GM18861 (cell line): Measurements from ENCODE around the gene CUTC.
"Not testable (repeated sequence)": the region's sequence is repeated elsewhere in the genome, so short reads cannot be mapped to it uniquely, and the experiment has no call there.

Source experiments
- ATAC-seq: cut with Tn5 transposase; IDR thresholded peaks from one replicate; pipeline ENCODE4 v1.9.1; 2021; ENCODE audit not compliant: unreplicated experiment

The CUTC gene

DNA sequence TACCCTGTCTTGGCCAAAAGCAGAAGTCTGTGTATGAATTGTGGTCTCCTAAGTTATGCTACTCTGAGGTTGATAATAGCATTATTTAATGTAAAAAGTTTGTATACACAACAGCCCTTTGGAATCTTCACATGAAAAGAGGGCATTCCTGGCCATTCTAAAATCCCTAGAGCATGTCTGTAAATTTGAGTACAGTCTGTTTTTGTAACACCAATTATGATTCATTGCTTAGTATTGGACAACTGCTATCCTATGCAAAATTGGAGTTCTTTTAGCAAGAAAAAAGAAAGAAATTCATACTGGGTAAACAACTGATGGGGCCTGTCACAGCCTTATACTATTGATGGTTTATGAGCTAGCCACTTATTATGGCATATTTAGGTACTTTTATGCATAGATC lies 10.2 kb downstream of the CUTC start:
- no peak for ATAC-seq

DNA sequence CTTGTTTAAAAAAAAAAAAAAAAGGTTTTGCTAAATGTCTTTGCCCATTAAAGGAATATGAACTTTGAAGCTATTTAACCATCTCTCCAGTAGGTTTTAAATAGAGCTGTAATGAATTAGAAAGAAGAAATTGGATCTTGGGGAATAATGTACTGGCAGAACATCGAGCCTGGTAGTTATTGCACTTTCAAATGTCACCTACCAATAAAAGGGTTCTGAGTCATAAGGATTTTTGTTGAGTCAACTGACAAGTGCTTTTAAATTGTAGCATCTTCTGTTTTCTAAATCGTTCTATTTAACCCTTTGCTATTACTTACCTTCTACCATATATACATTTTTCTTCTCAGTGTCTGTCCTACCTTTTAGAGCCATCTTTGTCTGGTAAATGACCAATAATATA lies 10.7 kb downstream of the CUTC start:
- no peak for ATAC-seq

DNA sequence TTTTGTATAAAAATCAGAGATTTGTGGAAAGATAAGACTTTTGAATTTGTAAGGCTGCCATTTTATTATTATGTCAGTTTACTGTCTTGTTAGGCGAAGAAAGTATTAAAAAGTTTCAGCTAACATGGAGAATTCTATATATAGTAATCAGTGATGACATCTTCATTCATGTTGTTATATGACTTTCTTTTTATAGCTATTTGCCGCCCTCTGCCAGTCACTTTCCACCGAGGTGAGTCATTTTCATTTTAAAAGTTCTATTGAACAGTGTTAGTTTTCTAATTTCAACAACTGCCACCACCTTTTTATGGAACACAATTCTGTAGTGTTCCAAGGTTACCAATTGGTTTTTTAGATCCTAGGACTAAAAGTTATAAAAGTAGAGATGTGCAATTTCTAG lies 11.8 kb downstream of the CUTC start:
- ATAC-seq, result no peak

DNA sequence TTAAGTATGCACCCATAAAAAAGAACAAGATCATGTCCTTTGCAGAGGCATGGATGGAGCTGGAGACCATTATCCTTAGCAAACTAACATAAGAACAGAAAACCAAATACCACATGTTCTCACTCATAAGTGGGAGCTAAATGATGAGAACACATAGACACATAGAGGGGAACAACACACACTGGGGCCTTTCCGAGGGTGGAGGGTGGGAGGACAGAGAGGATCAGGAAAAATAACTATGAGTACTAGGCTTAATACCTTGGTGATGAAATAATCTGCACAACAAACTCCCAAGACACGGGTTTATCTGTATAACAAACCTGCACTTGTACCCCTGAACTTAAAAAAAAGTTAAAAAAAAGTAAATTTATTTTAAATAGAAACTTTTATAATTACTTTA lies 14.1 kb downstream of the CUTC start:
- not testable (repeated sequence) for ATAC-seq

DNA sequence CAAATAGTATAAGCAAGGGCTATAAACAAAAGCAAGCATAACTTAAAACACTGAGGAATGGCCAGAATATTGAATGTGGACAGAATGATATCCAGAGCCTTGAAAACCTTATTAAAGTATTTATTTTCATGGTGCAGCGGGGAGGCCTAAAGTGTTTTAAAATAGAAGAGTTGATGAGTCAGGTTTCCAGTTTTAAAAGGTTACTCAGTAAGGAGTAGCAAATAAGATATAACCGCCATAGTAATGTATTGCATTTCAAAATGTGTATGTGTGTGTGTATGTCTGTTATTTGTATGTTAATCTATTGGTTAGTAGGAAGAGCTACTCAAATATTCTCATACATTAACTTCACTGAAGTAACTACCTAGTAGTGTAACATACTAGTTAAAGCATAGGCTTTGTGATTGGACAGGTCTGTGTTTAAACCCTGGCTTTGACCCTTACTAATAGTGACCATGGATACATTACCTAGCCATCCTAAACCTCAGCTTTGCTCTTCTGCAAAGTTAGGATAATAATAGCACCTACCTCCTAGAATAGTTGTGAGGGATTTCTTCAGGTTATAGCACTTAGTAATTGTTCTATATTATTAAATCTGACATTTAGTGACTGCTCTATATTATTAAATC lies 16.9 kb downstream of the CUTC start:
- ATAC-seq, result no peak

DNA sequence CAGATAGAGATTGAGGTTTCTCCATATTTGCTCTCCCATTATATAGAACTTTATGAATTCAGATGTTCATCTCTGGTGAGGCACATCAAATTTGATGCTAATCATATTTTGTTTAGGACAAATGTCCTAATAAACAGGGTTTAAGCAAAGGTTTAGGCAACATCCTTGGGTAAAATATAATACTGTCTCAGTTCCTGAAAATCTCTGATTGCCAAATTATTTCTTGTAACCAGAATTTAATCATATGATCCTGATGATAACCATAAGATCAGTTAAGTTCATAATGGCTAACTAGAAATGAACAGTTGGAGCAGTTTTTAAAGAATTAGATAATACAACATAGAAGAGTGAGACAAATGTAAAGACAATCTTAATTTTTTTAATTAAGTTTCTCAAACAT lies 18.6 kb downstream of the CUTC start:
- ATAC-seq, result no peak

DNA sequence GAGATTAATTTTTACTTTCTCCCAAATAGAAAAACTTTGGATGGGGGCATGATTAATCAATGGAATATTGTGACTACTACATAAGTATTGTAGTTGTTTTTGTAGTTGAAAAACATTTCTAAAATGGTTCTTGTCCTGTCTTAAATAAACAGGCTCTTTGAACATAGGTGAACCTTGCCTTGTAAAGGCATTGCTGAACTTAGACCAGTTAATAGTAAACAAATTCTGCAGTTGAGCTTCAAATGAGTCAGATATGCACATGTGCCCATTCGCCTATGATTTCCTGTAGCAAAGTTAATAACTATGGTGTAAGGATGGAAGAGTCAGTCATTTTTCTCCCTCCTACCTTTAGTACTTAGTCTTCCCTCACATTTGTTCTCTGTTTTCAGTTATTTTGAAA lies 22.6 kb downstream of the CUTC start:
- ATAC-seq, result no peak

DNA sequence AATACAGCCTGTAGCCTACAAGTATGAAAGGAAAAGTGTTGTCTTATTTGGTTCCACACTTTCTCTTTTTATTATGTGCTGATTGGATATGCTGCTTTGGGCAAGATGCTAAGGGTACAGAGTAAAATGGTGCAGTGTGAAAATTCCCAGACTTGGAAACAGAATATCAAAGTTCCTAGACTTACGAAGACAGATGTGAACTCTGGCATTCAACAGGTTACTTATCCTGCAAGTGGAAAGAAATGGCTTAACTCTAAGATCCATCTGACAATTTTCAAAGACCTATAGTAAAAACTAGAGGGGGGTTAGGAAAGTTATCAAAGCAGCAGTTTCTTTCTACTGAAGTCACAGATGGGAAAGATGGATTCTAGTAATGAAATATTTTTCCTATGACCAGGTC lies 24.1 kb downstream of the CUTC start:
- no peak for ATAC-seq

DNA sequence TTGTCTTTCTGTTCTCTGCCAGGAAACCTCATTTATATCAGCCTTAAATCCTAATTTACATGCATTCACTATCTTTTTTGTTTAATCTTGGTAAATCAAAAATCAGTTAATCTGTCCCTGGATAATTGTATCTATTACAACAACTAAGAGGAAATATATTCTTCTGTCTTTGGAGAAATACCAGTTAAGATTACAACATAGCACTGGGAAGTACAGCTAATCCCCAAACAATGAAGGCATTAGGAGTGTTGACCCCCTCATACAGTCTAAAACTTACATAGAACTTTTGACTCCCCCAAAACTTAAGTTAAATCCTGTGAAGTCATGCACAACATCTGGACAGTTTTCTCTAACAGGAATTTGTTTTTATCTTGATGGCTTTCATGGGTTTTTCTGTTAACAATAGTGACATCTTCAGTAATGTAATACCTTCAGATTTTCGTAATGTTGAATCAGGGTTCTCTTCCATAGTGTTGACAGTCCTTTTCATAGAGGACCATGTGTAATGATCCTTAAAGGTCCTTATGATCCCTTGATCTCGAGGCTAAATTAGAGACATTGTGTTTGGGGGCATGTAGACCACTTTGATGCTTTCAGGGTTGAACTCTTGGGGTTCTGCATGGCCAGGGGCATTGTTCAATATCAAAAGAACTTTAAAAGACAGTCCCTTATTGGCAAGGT lies 26.3 kb downstream of the CUTC start:
- no peak for ATAC-seq

DNA sequence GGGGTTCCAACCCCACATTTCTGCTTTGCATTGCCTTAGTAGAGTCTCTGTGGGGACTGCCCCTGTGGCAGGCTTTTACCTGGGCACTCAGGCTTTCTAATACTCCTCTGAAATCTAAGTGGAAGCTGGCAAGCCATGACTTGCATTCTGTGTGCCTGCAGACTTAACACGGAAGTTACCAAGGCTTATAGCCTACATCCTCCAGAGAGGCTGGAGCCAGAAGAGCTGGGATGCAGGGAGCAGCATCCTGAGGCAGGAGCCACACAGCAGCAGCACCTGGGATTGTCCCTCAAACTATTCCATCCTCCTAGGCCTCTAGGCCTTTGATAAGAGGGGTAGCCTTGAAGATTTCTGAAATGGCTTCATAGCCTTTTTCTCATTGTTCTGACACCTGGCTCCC lies 28.3 kb downstream of the CUTC start:
- ATAC-seq, result no peak

DNA sequence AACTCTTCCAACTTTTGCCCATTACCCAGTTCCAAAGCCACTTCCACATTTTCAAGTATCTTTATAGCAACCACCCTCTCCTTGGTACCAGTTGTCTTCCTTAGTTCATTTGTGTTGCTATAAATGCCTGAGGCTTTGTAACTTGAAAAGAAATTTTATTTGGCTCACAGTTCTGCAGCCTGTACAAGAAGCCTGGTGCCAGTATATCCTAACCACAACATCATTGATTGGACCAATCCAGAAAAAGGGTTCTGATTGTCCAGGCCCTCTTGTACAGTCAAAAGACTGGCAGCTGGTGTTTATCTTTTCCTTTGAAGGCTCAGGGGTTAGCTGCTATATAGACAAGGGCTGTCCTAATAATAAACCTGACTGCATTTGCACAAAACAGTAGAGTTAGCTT lies 29.3 kb downstream of the CUTC start:
- no peak for ATAC-seq

DNA sequence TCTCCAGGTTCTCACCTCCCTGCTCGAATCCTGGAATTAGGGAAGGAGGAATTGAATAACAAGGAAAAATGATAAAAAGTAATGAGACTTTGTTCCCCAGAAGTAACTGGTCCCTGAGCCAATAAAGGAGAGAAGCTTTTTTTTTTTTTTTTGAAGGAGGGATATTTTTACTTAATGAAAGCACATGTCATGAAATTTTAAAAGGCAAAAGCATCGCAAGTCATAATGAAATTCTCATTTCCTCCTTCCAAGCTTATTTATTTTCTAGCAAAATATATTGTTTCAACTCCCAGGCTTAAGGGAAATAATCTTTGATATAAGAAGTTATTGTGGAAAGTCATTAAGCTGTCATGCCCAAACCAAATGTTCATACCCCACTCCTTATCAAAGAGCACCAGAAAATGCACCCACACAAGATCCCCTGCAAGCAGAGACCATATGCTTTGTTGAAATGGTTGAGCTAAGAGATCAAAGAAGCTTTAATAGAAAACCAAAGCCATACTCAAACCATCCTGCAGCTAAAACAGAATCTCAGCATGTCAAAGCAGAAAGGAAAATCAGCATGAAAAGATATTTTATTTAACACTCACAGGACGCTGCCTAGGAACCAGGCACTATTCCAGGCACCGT lies 33.8 kb downstream of the CUTC start:
- peak; percentile 4 for ATAC-seq

DNA sequence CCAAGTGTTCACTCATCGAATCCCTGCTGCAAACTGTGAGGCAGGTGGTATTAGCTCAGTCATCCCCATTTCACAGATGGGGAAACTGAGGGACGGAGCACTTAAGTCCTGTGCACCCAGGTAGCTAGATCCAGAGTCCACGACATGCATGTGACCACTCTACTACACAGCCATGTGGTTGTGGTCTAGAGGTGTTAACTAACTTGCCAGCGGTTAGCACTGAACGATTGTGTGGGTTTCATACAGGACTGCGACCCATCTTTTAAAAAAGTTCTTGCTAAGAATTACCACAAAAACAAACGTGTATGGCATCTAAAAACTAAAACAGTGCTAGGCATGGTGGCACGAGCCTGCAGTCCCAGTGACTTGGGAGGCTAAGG lies 34.3 kb downstream of the CUTC start:
- peak; percentile 67 for ATAC-seq

DNA sequence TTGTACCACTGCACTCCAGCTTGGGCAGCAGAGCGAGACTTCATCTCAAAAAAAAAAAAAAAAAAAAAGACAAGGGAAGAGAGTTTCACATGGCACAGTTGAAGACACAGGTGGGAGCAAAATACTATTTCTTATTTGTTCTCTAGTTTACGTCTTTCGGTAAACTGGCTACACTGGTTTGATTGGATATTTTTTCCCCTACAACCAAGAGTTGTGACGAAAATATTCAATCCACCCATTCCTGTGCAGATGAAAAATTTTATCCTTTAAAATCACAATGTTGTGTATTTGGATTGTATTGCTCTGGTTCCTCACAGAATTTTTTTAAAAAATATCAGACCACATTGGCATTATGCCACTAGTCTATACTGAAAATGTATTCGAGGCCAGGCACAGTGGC lies 35.9 kb downstream of the CUTC start:
- ATAC-seq, result no peak

DNA sequence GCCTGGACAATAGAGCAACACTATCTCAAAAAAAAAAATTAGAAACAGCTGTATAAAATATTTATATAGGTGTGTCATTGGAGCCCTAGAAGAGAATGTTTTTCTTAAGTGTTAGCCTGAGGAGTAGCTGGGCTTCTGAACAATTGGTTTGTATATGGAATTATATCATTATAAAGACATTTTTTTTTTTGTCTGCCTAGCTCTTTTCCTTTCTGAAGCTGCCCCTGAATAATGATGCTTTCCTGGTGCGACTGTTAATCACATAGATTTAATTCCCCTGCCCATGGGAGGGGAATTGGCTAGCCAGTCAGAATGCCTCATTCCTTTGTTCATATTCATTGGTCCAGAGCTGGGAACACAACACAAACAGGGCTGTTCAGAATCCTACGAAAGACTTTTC lies 36.5 kb downstream of the CUTC start:
- no peak for ATAC-seq

DNA sequence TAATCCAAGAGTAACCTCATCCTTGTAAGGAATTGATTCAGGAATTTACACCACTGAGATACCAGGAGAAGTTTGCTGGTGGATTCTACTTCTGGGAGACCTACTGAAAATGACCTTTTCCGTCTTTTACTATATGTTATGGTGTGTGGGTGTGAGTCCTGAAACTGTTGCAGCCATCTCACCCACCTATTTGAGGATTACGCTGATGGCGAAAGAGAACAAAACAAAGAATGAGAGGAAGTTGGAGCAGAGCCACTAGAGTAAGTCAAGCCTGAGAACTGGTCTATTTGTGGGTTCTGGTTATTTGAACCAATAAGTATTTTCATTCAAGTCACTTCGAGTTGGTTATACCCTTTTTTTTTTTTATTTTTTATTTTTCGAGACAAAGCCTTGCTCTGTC lies 37.7 kb downstream of the CUTC start:
- ATAC-seq, result no peak

DNA sequence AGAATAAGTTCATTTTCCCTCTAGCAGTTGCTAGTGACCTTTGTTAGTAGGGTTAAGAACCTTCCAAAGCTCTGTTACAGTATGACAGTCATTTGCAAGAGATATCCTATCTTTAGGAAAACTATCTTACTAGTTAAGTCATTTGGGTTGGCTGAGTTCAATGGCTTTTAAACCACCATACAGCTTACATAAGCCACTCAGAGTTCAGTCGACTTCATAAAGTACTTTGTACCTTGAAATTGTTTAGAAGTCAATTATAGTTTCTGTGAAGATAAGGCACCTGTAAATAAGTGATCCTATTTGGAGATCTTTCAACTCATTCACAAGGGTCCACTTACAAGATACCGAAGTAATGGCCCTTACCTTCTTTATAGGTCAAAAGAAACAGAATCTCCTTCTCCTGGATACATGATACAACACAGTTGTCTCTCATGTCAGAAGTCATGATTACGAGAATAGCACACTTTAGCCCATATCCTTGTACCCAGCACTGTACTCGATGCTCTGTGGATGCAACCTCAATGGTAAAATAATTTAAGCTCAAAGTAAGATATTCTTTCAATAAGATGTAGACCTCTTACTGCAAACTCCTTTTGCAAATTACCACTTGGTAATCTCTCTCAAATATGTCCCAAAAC lies 38.5 kb downstream of the CUTC start:
- no peak for ATAC-seq

DNA sequence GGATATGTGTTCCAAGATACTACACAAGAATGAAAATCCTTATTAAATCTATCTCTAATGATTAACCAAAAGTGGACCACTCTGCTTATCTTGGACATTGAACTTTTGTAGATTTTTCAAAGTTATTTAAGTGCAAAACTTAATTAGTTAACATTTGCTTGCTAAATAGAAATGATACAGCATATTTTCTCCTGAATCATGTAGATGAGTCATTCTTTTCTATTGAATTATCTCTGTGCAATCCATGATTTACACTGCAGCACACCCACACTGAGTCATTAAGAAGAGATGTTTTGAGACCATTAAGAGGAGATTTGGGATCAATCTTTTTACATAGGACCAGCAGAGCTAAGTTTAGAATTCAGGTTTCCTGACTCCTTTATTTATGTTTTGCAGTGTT lies 43.8 kb downstream of the CUTC start:
- ATAC-seq, result no peak

DNA sequence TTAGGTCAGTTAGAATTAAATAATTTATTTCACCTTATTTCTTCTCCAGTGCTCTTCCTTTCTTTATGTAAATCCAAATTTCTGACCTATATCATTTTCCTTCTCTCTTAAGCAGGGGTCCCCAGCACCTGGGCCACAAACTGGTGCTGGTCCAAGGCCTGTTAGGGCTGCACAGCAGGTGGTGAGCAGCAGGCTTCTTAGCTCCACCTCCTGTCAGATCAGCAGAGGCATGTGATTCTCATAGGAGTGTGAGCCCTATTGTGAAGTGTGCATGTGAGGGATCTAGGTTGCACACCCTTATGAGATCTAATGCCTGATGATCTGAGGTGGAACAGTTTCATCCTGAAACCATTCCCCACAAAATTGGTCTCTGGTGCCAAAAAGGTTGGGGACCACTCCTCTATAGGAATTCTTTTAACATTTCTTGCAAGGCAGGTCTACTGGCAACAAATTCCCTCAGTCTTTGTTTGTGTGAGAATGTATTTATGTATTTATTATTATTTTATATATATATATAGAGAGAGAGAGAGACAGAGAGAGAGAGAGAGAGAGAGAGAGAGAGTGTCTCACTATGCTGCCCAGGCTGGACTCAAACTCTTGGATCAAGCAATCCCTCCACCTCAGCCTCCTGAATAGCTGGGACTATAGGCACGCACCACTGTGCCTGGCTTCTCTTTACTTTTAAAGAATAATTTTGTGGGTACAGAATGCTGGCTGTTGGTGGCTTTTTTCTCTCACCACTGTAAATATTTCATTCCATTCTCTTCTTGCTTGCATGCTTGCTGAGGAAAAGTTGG lies 46.1 kb downstream of the CUTC start:
- no peak for ATAC-seq

DNA sequence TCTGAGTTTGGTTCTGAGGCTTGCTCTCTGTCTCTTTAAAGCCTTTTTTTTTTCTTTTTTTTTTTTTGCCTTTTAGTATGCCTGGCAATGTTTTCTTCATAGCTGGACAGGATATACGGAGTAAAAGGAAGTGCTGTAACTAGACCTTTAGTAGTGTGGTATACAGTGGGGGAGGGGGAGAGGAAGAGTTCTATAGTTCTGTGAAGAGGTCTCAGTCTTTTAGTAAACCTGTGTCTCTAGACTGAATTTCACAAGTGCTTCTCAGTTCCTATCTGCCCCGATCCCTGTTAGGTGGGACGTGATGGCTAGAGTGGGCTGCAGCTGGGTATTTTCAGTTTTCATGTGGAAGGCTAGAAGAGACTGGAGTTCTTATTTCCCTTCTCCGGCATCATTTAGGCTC lies 47.3 kb downstream of the CUTC start:
- no peak for ATAC-seq

DNA sequence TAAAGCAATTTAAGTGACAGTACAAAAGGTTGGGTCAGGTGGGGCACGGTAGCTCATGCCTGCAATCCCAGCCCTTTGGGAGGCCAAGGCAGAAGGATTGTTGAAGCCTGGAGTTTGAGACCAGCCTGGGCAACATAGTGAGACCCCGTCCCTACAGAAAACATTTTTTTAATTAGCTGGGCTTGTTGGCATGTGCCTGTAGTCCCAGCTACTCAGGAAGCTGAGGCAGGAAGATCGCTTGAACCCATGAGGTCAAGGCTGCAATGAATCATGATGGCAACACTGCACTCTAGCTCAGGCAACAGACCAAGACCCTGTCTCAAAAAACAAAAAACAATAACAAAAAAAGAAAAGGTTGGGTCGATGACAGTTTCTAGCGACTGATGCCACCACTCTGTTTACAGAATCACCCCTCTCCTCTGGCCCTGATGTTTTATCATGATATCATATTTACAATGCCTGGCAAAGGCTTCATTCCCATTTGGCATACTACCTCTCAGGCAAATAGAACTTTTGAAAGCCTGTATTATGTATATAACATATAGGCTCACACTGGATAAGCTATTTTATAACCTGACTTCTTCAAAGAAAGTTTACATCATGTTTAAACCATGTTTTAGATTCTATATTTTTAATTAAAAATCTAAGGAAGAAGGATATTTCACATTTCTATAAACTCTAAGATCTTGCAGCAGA lies 49.8 kb downstream of the CUTC start:
- no peak for ATAC-seq
